ENCODE data around the gene CHST12.

The CHST12 gene

DNA sequence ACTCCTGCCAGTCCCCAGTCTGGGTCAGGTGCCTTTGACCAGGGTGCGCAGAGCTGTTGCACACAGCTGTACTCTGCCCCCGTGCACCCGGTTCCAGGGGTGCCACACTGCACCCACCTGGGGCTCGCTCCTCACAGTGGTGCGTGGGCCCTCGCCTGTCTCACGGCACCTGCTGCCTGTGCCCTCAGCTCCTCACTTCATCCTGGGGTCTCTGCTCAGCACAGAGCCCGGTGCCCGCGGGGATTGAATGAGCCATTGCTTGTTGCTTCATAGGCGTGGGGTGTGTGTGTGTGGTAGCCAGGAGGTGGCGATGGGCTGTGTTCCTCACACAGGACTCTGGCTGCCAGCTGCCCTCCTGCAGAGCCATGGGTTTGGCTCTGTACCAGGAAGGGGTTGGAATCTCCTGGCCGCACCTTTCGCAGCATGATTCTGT lies 30.3 kb upstream of the CHST12 start:
- no peak for TF ChIP-seq FOXP2 (optimal IDR thresholded peaks at IDR 0.05; ENCODE audit: borderline replicate concordance, extremely low read depth, extremely low read length, insufficient read depth)
- TF ChIP-seq POLR2AphosphoS5 (IDR thresholded peaks at IDR 0.05; ENCODE audit: low read depth, low read length), result no peak
- TF ChIP-seq SIN3A (IDR thresholded peaks at IDR 0.05; ENCODE audit: borderline replicate concordance, insufficient read depth, low read length), result no peak
- TF ChIP-seq, protein P1, sequence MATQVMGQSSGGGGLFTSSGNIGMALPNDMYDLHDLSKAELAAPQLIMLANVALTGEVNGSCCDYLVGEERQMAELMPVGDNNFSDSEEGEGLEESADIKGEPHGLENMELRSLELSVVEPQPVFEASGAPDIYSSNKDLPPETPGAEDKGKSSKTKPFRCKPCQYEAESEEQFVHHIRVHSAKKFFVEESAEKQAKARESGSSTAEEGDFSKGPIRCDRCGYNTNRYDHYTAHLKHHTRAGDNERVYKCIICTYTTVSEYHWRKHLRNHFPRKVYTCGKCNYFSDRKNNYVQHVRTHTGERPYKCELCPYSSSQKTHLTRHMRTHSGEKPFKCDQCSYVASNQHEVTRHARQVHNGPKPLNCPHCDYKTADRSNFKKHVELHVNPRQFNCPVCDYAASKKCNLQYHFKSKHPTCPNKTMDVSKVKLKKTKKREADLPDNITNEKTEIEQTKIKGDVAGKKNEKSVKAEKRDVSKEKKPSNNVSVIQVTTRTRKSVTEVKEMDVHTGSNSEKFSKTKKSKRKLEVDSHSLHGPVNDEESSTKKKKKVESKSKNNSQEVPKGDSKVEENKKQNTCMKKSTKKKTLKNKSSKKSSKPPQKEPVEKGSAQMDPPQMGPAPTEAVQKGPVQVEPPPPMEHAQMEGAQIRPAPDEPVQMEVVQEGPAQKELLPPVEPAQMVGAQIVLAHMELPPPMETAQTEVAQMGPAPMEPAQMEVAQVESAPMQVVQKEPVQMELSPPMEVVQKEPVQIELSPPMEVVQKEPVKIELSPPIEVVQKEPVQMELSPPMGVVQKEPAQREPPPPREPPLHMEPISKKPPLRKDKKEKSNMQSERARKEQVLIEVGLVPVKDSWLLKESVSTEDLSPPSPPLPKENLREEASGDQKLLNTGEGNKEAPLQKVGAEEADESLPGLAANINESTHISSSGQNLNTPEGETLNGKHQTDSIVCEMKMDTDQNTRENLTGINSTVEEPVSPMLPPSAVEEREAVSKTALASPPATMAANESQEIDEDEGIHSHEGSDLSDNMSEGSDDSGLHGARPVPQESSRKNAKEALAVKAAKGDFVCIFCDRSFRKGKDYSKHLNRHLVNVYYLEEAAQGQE (IDR thresholded peaks at IDR 0.05; ENCODE audit: insufficient read depth in 1 of 2, low read depth in 2 of 2, low read length in 2 of 2), result no peak
- no peak for TF ChIP-seq TAF1 (IDR thresholded peaks at IDR 0.05; ENCODE audit: borderline replicate concordance, insufficient read depth, low read length)

DNA sequence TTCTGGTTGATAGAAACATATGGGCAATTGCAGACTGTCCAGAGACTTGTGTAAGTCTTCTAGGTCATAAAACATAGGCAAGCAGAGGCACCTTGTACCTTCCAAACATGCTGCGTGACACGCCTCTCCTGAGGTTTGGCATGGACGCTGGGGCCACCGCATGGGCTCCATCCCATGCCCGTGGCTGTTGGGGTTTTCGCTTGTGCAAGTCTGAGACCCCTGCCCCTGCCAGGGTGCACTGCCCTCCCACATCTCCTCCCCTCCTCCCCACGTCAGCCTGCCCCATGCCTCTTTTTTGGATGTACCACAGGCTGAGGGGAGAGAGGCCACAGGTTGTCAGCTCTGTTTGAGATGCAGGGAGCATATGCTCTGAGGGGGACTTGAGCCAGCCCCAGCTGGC lies 29.8 kb upstream of the CHST12 start:
- TF ChIP-seq POLR2AphosphoS5 (IDR thresholded peaks at IDR 0.05; ENCODE audit: low read depth, low read length) (no peak), SIN3A (IDR thresholded peaks at IDR 0.05; ENCODE audit: borderline replicate concordance, insufficient read depth, low read length) (no peak), TAF1 (IDR thresholded peaks at IDR 0.05; ENCODE audit: borderline replicate concordance, insufficient read depth, low read length) (no peak), FOXP2 (optimal IDR thresholded peaks at IDR 0.05; ENCODE audit: borderline replicate concordance, extremely low read depth, extremely low read length, insufficient read depth) (no peak)
- TF ChIP-seq, protein P1 (IDR thresholded peaks at IDR 0.05; ENCODE audit: insufficient read depth in 1 of 2, low read depth in 2 of 2, low read length in 2 of 2), result no peak

DNA sequence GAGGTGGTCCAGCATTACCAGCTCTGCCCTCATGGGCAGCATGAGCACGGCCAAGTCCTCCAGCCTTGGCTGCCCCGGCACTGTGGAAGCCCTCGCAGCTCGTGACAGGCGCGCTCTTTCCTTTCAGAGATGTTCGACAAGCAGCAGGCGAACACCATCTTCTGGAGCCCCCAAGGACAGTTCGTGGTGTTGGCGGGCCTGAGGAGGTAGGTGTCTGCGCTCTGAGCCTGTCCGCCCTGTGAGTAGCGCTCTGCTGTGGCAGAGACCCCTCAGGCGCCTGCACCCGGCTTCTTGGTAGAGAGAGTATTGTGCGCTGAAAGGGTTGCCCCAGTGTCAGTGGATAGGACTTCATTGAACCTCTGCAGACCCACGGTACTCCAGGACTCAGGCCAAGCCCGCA lies 29.0 kb upstream of the CHST12 start:
- TF ChIP-seq POLR2AphosphoS5 (IDR thresholded peaks at IDR 0.05; ENCODE audit: low read depth, low read length), result no peak
- TF ChIP-seq, protein P1 (IDR thresholded peaks at IDR 0.05; ENCODE audit: insufficient read depth in 1 of 2, low read depth in 2 of 2, low read length in 2 of 2), result no peak
- TF ChIP-seq FOXP2 (optimal IDR thresholded peaks at IDR 0.05; ENCODE audit: borderline replicate concordance, extremely low read depth, extremely low read length, insufficient read depth), result no peak
- TF ChIP-seq TAF1 (IDR thresholded peaks at IDR 0.05; ENCODE audit: borderline replicate concordance, insufficient read depth, low read length), result no peak
- TF ChIP-seq SIN3A (IDR thresholded peaks at IDR 0.05; ENCODE audit: borderline replicate concordance, insufficient read depth, low read length), result no peak

DNA sequence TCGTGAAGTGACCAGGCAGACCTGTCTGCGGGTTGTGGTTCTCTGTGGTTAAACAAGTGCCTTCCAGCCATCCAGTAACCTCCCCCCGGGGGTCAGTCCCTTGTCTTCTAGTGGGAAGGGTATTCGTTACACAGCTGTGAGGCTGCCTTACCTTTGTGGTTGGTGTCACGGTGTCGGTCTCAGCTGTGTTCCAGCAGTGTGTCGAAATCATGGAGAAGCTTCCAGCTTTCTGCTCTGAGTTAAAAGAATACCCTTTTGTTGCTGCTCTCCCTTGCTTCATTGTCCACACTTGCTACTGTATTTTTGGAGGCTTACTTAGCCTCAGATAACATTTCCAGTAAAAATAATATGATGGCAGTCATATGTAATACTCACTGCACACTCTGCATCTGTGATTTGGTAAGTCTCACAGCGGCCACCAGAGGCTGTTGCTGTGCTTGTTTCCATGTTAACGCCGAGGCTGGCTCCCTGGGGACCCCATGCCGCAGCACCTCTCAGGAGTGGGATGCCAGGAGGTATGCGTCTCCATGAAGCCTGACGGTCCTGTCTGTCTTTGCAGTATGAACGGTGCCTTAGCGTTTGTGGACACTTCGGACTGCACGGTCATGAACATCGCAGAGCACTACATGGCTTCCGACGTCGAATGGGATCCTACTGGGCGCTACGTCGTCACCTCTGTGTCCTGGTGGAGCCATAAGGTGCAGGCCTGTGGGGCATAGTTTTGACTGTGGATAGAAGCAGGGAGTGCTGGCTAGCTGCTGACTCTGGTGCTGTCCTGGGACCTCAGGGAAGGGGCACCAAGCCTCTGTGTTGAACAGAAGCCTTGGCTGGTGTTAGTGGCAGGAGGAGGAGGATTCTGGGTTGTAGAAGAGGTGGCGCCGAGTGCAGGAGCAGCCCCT lies 28.3 kb upstream of the CHST12 start:
- TF ChIP-seq TAF1 (IDR thresholded peaks at IDR 0.05; ENCODE audit: borderline replicate concordance, insufficient read depth, low read length), result no peak
- no peak for TF ChIP-seq FOXP2 (optimal IDR thresholded peaks at IDR 0.05; ENCODE audit: borderline replicate concordance, extremely low read depth, extremely low read length, insufficient read depth)
- no peak for TF ChIP-seq POLR2AphosphoS5 (IDR thresholded peaks at IDR 0.05; ENCODE audit: low read depth, low read length)
- TF ChIP-seq, protein P1 (IDR thresholded peaks at IDR 0.05; ENCODE audit: insufficient read depth in 1 of 2, low read depth in 2 of 2, low read length in 2 of 2), result no peak
- no peak for TF ChIP-seq SIN3A (IDR thresholded peaks at IDR 0.05; ENCODE audit: borderline replicate concordance, insufficient read depth, low read length)

Measured in PFSK-1 (cell line).